Fibroblast of skin of right quadriceps (primary cell): Measurements from ENCODE around the gene AKNA.
"Not testable (repeated sequence)": the region's sequence is repeated elsewhere in the genome, so short reads cannot be mapped to it uniquely, and the experiment has no call there.

Source experiments
- DNase-seq: peaks from one replicate; pipeline ENCODE4 v3.0.0-alpha.2; 2013

Gene AKNA

GRCh38 chr9:114334490-114334889 lies 53.3 kb downstream of the AKNA start:
- no peak for DNase-seq

GRCh38 chr9:114333718-114334117 lies 54.1 kb downstream of the AKNA start:
- not testable (repeated sequence) for DNase-seq

- not testable (repeated sequence) for DNase-seq
Measured at GRCh38 chr9:114332474-114333040, 55.2 kb downstream of the AKNA start.

- not testable (repeated sequence) for DNase-seq
Measured at GRCh38 chr9:114331229-114332195, 56.3 kb downstream of the AKNA start.

GRCh38 chr9:114330636-114331035 lies 57.1 kb downstream of the AKNA start:
- DNase-seq, result no peak

GRCh38 chr9:114329625-114330022 lies 58.2 kb downstream of the AKNA start, which contains the start of gene ORM2:
ORM2 (plus strand) TSS chr9:114329869; CDS start chr9:114329905, 36 bp downstream.
- DNase-seq, result not testable (repeated sequence)

GRCh38 chr9:114328937-114329624 lies 58.7 kb downstream of the AKNA start:
- DNase-seq, result not testable (repeated sequence)

GRCh38 chr9:114328357-114328820 lies 59.4 kb downstream of the AKNA start:
- not testable (repeated sequence) for DNase-seq

- no peak for DNase-seq
Measured at GRCh38 chr9:114327749-114328148, 60.0 kb downstream of the AKNA start.

GRCh38 chr9:114325684-114326254 lies 62.0 kb downstream of the AKNA start:
- DNase-seq, result not testable (repeated sequence)

- not testable (repeated sequence) for DNase-seq
Measured at GRCh38 chr9:114324965-114325364, 62.8 kb downstream of the AKNA start.

GRCh38 chr9:114324492-114324891 lies 63.3 kb downstream of the AKNA start:
- no peak for DNase-seq

GRCh38 chr9:114323849-114324248 lies 63.9 kb downstream of the AKNA start:
- DNase-seq, result not testable (repeated sequence)

GRCh38 chr9:114322831-114323531 lies 64.8 kb downstream of the AKNA start, which contains the start of gene ORM1:
ORM1 (plus strand) TSS chr9:114323098; CDS start chr9:114323134, 36 bp downstream.
- DNase-seq, result not testable (repeated sequence)

GRCh38 chr9:114322160-114322818 lies 65.5 kb downstream of the AKNA start:
- peak; percentile 25 for DNase-seq

- peak; percentile 57 for DNase-seq
Measured at GRCh38 chr9:114321759-114322158, 66.0 kb downstream of the AKNA start.

- peak; percentile 59 for DNase-seq
Measured at GRCh38 chr9:114320710-114321109, 67.1 kb downstream of the AKNA start.

GRCh38 chr9:114319147-114319546 lies 68.6 kb downstream of the AKNA start:
- DNase-seq, result no peak

GRCh38 chr9:114318416-114318815 lies 69.4 kb downstream of the AKNA start:
- no peak for DNase-seq

GRCh38 chr9:114317665-114318357 lies 70.0 kb downstream of the AKNA start:
- DNase-seq, result peak; percentile 87
